NCI-H128 (cell line): ENCODE measurements around the gene AGTR1.

Source experiments
- DNase-seq: peaks from one replicate; lab custom pipeline; 2025; ENCODE audit not compliant: unreplicated experiment; lab: John Stamatoyannopoulos, UW

Gene AGTR1

GRCh38 chr3:148697306-148698189 is at the start of gene AGTR1:
Gene AGTR1, plus strand, starts transcription at chr3:148697903. Its CDS starts 43,133 bp downstream, at chr3:148741036.
- no peak for DNase-seq

- DNase-seq: no peak
Observed at GRCh38 chr3:148648685-148649352, 48.9 kb upstream of the AGTR1 start.

GRCh38 chr3:148651549-148651948 is 46.2 kb upstream of the AGTR1 start:
- DNase-seq: no peak

- DNase-seq: no peak
Observed at GRCh38 chr3:148654433-148654832, 43.3 kb upstream of the AGTR1 start.

DNA sequence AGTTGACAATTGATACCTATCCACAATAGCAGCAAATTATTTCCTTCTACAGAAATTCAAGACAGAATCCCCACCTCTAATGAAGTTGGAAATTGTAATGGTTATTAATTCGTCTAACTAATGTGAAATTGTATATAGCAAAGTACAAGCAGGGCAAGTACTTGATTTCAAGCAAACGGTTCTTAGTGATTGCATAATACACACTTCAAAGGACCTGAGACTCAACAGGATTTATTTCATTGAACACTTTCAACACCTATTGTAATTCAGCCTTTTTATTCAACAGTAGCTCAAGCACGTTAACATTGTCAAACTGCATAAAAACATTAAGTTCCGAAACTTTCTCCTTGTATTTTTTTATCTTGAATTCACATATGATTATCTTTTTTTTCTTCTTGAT is 40.2 kb upstream of the AGTR1 start:
- DNase-seq: no peak

- DNase-seq: no peak
Observed at GRCh38 chr3:148659512-148659911, 38.2 kb upstream of the AGTR1 start.

DNA sequence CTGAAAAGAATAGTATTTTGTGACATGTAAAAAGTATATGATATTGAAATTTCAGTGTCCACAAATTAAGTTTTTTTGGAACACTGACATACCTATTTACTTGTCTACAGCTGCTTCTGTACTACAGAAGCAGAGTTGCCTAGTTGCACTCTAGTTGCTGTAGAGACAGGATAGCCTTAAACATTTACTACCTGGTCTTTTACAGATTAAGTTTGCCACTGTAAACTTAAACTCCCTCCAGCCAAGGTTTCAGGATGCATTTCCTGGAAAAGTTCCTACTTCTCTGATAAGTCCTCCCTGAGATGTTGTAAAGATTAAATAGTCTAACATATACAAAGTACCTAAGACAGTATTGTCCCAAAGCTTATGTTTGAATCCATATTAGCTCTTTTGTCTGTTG is 17.4 kb upstream of the AGTR1 start:
- no peak for DNase-seq

- no peak for DNase-seq
Observed at GRCh38 chr3:148681080-148681479, 16.6 kb upstream of the AGTR1 start.

GRCh38 chr3:148682997-148683396 is 14.7 kb upstream of the AGTR1 start:
- no peak for DNase-seq

GRCh38 chr3:148694116-148694515 is 3.6 kb upstream of the AGTR1 start:
- DNase-seq: no peak

- no peak for DNase-seq
Observed at GRCh38 chr3:148698190-148698810, 597 bp downstream of the AGTR1 start.

- no peak for DNase-seq
Observed at GRCh38 chr3:148705314-148705713, 7.6 kb downstream of the AGTR1 start.

GRCh38 chr3:148707601-148708380 is 10.1 kb downstream of the AGTR1 start:
- no peak for DNase-seq

- DNase-seq: no peak
Observed at GRCh38 chr3:148708409-148708808, 10.7 kb downstream of the AGTR1 start.

- no peak for DNase-seq
Observed at GRCh38 chr3:148709560-148710253, 12.0 kb downstream of the AGTR1 start.

GRCh38 chr3:148710665-148711064 is 13.0 kb downstream of the AGTR1 start:
- DNase-seq: no peak

DNA sequence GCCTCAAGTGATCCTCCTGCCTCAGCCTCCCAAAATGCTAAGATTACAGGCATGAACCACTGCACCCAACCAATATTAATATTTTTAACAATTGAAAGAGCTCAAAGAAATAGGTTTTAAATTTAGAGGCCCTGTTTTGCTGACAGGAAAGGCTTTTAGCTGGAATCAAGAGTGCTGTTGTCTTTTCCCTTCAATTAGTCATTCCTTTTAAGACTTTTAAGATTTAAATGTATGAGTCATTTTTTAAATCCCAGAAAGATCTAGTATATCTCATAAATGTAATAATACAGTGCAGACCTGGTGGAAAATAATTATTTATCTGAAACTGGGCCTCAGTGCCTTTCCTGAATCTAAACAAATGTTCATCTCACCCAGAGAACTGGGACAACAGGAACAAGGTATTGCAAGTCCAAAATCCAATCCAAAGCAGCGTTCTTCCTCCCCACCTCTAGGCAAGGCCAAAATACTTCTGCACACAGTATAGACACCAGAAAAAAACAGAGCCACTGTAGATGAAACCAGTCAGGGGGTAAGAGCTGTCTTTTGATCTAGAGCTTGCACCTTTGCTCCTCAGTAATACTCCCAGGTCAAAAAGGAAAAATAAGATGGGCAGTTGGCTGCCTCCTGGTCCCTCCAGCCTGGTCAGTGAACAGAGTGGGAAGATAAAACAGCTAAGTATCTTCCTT is 14.4 kb downstream of the AGTR1 start:
- DNase-seq: no peak

DNA sequence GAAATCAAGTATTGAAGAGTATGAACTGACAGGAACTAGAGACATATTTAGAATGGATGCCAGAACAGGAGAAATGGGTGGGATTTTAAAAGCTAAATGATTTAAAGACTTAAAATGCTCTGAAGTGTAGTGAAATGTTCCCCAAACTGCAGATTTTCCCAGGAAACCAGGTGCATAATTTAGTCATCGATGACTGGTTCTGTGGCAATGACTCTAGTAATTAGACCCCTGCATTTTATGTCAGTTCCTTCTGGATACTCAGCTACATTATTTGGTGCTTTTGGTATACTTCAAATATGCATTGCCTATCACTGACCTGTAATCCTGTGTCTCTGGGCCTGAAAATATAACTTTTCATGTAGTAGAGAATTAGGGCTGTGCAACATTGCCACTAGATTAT is 16.8 kb downstream of the AGTR1 start:
- DNase-seq: no peak

DNA sequence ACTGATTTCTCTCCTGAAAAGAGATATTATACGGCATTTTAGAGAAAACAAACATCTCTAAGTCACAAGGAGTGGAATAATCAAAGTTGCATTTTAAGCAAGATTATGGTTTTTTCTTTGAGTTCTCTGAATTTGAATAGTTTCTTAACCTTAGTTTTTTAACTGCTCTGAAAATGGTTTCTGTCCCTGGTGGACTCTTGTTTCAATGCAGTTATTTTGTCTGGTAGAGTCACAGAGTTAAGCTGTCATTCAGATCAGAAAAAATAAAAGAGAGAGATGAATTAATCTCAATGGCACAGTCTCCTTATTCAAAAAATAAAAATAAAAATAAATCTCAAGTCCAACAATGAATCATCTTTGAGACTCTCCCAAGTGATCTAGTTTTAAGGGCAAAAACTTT is 19.0 kb downstream of the AGTR1 start:
- DNase-seq: no peak
